Glutamatergic neuron (in vitro differentiated cells): ENCODE measurements around the gene FAM107B. TPM values are rescaled to one million over a fixed set of nuclear protein-coding genes. Genes with fewer than 3 reads are reported as not detected.

Source experiments
- DNase-seq: peaks from one replicate; pipeline ENCODE4 v3.0.0; 2022
- H3K27ac Mint-ChIP-seq: one replicate; pipeline ENCODE4 v1.8.0; 2020; ENCODE audit warnings: mild to moderate bottlenecking, mixed read lengths, inconsistent platforms; ENCODE audit not compliant: unreplicated experiment
- H3K27me3 Mint-ChIP-seq: one replicate; pipeline ENCODE4 v1.8.0; 2020; ENCODE audit warnings: mild to moderate bottlenecking, moderate library complexity, mixed read lengths, inconsistent platforms; ENCODE audit not compliant: unreplicated experiment
- H3K36me3 Mint-ChIP-seq: one replicate; pipeline ENCODE4 v1.8.0; 2020; ENCODE audit warnings: mild to moderate bottlenecking, mixed read lengths, inconsistent platforms; ENCODE audit not compliant: unreplicated experiment
- H3K4me1 Mint-ChIP-seq: one replicate; pipeline ENCODE4 v1.8.0; 2020; ENCODE audit warnings: mild to moderate bottlenecking, low read depth, mixed read lengths, inconsistent platforms; ENCODE audit not compliant: unreplicated experiment
- H3K4me3 Mint-ChIP-seq: one replicate; pipeline ENCODE4 v1.8.0; 2020; ENCODE audit warnings: mild to moderate bottlenecking, mixed read lengths, inconsistent platforms; ENCODE audit not compliant: unreplicated experiment
- H3K9me3 Mint-ChIP-seq: one replicate; pipeline ENCODE4 v1.8.0; 2020; ENCODE audit warnings: mild to moderate bottlenecking, moderate library complexity, mixed read lengths, inconsistent platforms; ENCODE audit not compliant: unreplicated experiment
- CTCF ChIP-seq: fragments of 200-600 bp; sonication (generic); IDR thresholded peaks from one replicate; pipeline ENCODE4 v1.5.0; 2021; ENCODE audit not compliant: partially characterized antibody, unreplicated experiment
- total RNA-seq: library from RNA; stranded (reverse); fragmentation: NEBNext Ultra II Directional; extraction: Animal tissue kit (Norgen Biotek cat#: 25700); gene quantifications from one replicate; pipeline ENCODE4 v1.2.1, GENCODE V29; 2021; ENCODE audit not compliant: unreplicated experiment

The FAM107B gene
- total RNA-seq, 1 donor from 2014 or later: 88.6 TPM

- H3K27me3 Mint-ChIP-seq: peaks cover 2% of the 10 kb centered on the region
- no peak overlapping the region for H3K27ac Mint-ChIP-seq
- no peak overlapping the region for H3K4me3 Mint-ChIP-seq
- no peaks in the 10 kb centered on the region for H3K36me3 Mint-ChIP-seq
- H3K9me3 Mint-ChIP-seq: no peaks in the 10 kb centered on the region
- TF ChIP-seq CTCF: no peak
- H3K4me1 Mint-ChIP-seq: no peaks in the 10 kb centered on the region
- DNase-seq: no peak
These were observed 36.6 kb upstream of the FAM107B start for GRCh38 chr10:14810969-14811953.

- Mint-ChIP-seq H3K36me3 (no peaks in the 10 kb centered on the region), H3K27me3 (no peaks in the 10 kb centered on the region), H3K4me1 (no peaks in the 10 kb centered on the region), H3K9me3 (no peaks in the 10 kb centered on the region), H3K27ac (no peak overlapping the region), H3K4me3 (no peak overlapping the region)
- no peak for TF ChIP-seq CTCF
- DNase-seq: no peak
These were observed 31.6 kb upstream of the FAM107B start for GRCh38 chr10:14806318-14806717.

GRCh38 chr10:14803827-14804226, 29.1 kb upstream of the FAM107B start:
- peaks cover 3% of the 10 kb centered on the region for H3K27me3 Mint-ChIP-seq
- no peak overlapping the region for H3K4me3 Mint-ChIP-seq
- TF ChIP-seq CTCF: no peak
- no peaks in the 10 kb centered on the region for H3K9me3 Mint-ChIP-seq
- no peak overlapping the region for H3K27ac Mint-ChIP-seq
- H3K36me3 Mint-ChIP-seq: no peaks in the 10 kb centered on the region
- no peak for DNase-seq
- H3K4me1 Mint-ChIP-seq: no peaks in the 10 kb centered on the region

- Mint-ChIP-seq H3K27me3 (peaks cover 3% of the 10 kb centered on the region), H3K9me3 (no peaks in the 10 kb centered on the region), H3K27ac (no peak overlapping the region), H3K36me3 (no peaks in the 10 kb centered on the region), H3K4me3 (no peak overlapping the region), H3K4me1 (no peaks in the 10 kb centered on the region)
- TF ChIP-seq CTCF: no peak
- DNase-seq: peak; percentile 20
These were observed 27.0 kb upstream of the FAM107B start for GRCh38 chr10:14801723-14802122.

- Mint-ChIP-seq H3K27ac (no peak overlapping the region), H3K9me3 (no peaks in the 10 kb centered on the region), H3K4me3 (no peak overlapping the region), H3K36me3 (no peaks in the 10 kb centered on the region), H3K27me3 (peaks cover 3% of the 10 kb centered on the region), H3K4me1 (no peaks in the 10 kb centered on the region)
- no peak for TF ChIP-seq CTCF
- no peak for DNase-seq
These were observed 25.7 kb upstream of the FAM107B start for GRCh38 chr10:14800397-14800796.
